Activated CD4-positive, alpha-beta memory T cell treated with anti-CD3 and anti-CD28 coated beads for 36 hours (primary cell): Measurements from ENCODE around the gene SMAGP. TPM values are rescaled to one million over a fixed set of nuclear protein-coding genes. Genes with fewer than 3 reads are reported as not detected.
"Not testable (repeated sequence)": the region's sequence is repeated elsewhere in the genome, so short reads cannot be mapped to it uniquely, and the experiment has no call there.

Experiments used
- CTCF ChIA-PET: fragments of 350-600 bp; sonication (Branson Sonifier 250); formaldehyde crosslinking; loops from one replicate; lab custom pipeline; 2021; ENCODE audit warnings: antibody characterized with exemption, inconsistent platforms; lab: Charles Lee
- POLR2A ChIA-PET: fragments of 350-600 bp; sonication (Branson Sonifier 250); formaldehyde crosslinking; loops from one replicate; lab custom pipeline; 2021; ENCODE audit warnings: antibody characterized with exemption; lab: Charles Lee
- DNase-seq: peaks from one replicate; pipeline ENCODE4 v3.0.0-alpha.2; 2020
- H3K27ac Mint-ChIP-seq: one replicate; pipeline ENCODE4 v1.8.0; 2021; ENCODE audit warnings: mixed read lengths
- H3K27me3 Mint-ChIP-seq: one replicate; pipeline ENCODE4 v1.8.0; 2021; ENCODE audit warnings: mixed read lengths
- H3K36me3 Mint-ChIP-seq: one replicate; pipeline ENCODE4 v1.8.0; 2021; ENCODE audit warnings: mixed read lengths
- H3K4me1 Mint-ChIP-seq: one replicate; pipeline ENCODE4 v1.8.0; 2021; ENCODE audit warnings: low read depth, mixed read lengths
- H3K4me3 Mint-ChIP-seq: one replicate; pipeline ENCODE4 v1.8.0; 2021; ENCODE audit warnings: mild to moderate bottlenecking, mixed read lengths
- H3K9me3 Mint-ChIP-seq: one replicate; pipeline ENCODE4 v1.8.0; 2021; ENCODE audit warnings: mixed read lengths
- intact Hi-C: fragments of 100-400 bp; cut with micrococcal nuclease; formaldehyde crosslinking; loops from one replicate; pipeline ENCODE4 v1.15.1; 2023
- total RNA-seq, 2 experiments: library from RNA; stranded (reverse); gene quantifications; one replicate each; pipeline ENCODE4 v1.2.3, GENCODE V29; 2021

Gene SMAGP
- total RNA-seq, 2 experiments from 2014 or later: 0.55 to 0.73 TPM

- no peak overlapping the region for H3K4me3 Mint-ChIP-seq
- H3K36me3 Mint-ChIP-seq: no peaks in the 10 kb centered on the region
- intact Hi-C loops: no loop called here
- H3K9me3 Mint-ChIP-seq: no peaks in the 10 kb centered on the region
- ChIA-PET POLR2A (no interaction called here), CTCF (no interaction called here)
- no peak for DNase-seq
- no peaks in the 10 kb centered on the region for H3K27me3 Mint-ChIP-seq
- no peak overlapping the region for H3K27ac Mint-ChIP-seq
- peaks cover 14% of the 10 kb centered on the region for H3K4me1 Mint-ChIP-seq
These were observed 47.8 kb downstream of the SMAGP start for GRCh38 chr12:51222461-51222860.

- H3K4me3 Mint-ChIP-seq, H3K36me3 Mint-ChIP-seq, H3K27me3 Mint-ChIP-seq, DNase-seq, CTCF ChIA-PET, H3K27ac Mint-ChIP-seq, H3K9me3 Mint-ChIP-seq, POLR2A ChIA-PET, intact Hi-C loops: not testable (repeated sequence)
- H3K4me1 Mint-ChIP-seq: peaks cover 18% of the 10 kb centered on the region
These were observed 50.4 kb downstream of the SMAGP start for GRCh38 chr12:51219857-51220256.

GRCh38 chr12:51219322-51219721 lies 50.9 kb downstream of the SMAGP start:
- Mint-ChIP-seq H3K36me3 (no peaks in the 10 kb centered on the region), H3K27me3 (no peaks in the 10 kb centered on the region), H3K9me3 (no peaks in the 10 kb centered on the region), H3K4me1 (peaks cover 18% of the 10 kb centered on the region), H3K27ac (peak overlapping the region; percentile 14), H3K4me3 (peak overlapping the region; percentile 45)
- CTCF ChIA-PET: interaction anchor here (1.0 to 2.8 kb wide), 3 partner anchors 19 to 136 kb away, joined by 3 to 17 read pairs (median 14); partner anchors contain the start of genes CSRNP2 and DAZAP2
- POLR2A ChIA-PET: interaction anchor here (1.6 to 2.1 kb wide), 5 partner anchors 14 to 136 kb away, joined by 4 to 17 read pairs (median 8); partner anchors contain the start of genes BIN2, CSRNP2 and DAZAP2
- intact Hi-C loops: no loop called here
- no peak for DNase-seq

GRCh38 chr12:51218607-51219161 lies 51.5 kb downstream of the SMAGP start:
- no peak for DNase-seq
- Mint-ChIP-seq H3K36me3 (no peaks in the 10 kb centered on the region), H3K27me3 (no peaks in the 10 kb centered on the region), H3K9me3 (no peaks in the 10 kb centered on the region), H3K4me3 (peak overlapping the region; percentile 79), H3K27ac (peak overlapping the region; percentile 88), H3K4me1 (peaks cover 18% of the 10 kb centered on the region)
- intact Hi-C loops: loop anchor here (1.0 kb wide), 3 partner anchors 20 to 171 kb away; partner anchors contain the start of gene DAZAP2
- CTCF ChIA-PET: interaction anchor here (0.6 to 2.8 kb wide), 12 partner anchors 8 to 454 kb away, joined by 3 to 17 read pairs (median 5); partner anchors contain the start of genes CSRNP2, DAZAP2 and SMAGP
- POLR2A ChIA-PET: interaction anchor here (0.6 to 2.1 kb wide), 16 partner anchors 10 to 455 kb away, joined by 3 to 17 read pairs (median 4); partner anchors contain the start of genes BIN2, CSRNP2, DAZAP2 and SMAGP

- peak within 1 kb of the TSS; percentile 79 for H3K4me3 Mint-ChIP-seq
- H3K36me3 Mint-ChIP-seq: no peaks in the 10 kb centered on the region
- H3K27ac Mint-ChIP-seq: peak within 1 kb of the TSS; percentile 88
- CTCF ChIA-PET: interaction anchor here (0.6 to 2.8 kb wide), 14 partner anchors 9 to 808 kb away, joined by 3 to 17 read pairs (median 4); partner anchors contain the start of genes CSRNP2, DAZAP2 and SMAGP
- no peaks in the 10 kb centered on the region for H3K27me3 Mint-ChIP-seq
- intact Hi-C loops: loop anchor here (1.0 kb wide), 3 partner anchors 20 to 171 kb away; partner anchors contain the start of gene DAZAP2
- DNase-seq: peak; percentile 77
- H3K4me1 Mint-ChIP-seq: peaks cover 18% of the 10 kb centered on the region
- POLR2A ChIA-PET: interaction anchor here (0.6 to 2.1 kb wide), 17 partner anchors 9 to 455 kb away, joined by 3 to 17 read pairs (median 4); partner anchors contain the start of genes BIN2, CSRNP2, DAZAP2 and SMAGP
- H3K9me3 Mint-ChIP-seq: no peaks in the 10 kb centered on the region
These were observed 52.1 kb downstream of the SMAGP start, which contains the start of gene POU6F1 for GRCh38 chr12:51217968-51218606. TSS of gene POU6F1 (minus strand) at chr12:51218062. CDS start at chr12:51206836, 11,226 bp downstream.

- H3K27me3 Mint-ChIP-seq: no peaks in the 10 kb centered on the region
- CTCF ChIA-PET: interaction anchor here (0.6 to 2.8 kb wide), 11 partner anchors 9 to 808 kb away, joined by 3 to 17 read pairs (median 5); partner anchors contain the start of gene DAZAP2
- DNase-seq: peak; percentile 64
- H3K4me1 Mint-ChIP-seq: peaks cover 18% of the 10 kb centered on the region
- intact Hi-C loops: no loop called here
- H3K36me3 Mint-ChIP-seq: no peaks in the 10 kb centered on the region
- peak overlapping the region; percentile 88 for H3K27ac Mint-ChIP-seq
- POLR2A ChIA-PET: interaction anchor here (0.9 to 2.1 kb wide), 14 partner anchors 9 to 452 kb away, joined by 3 to 17 read pairs (median 4); partner anchors contain the start of genes BIN2, CSRNP2, DAZAP2 and SMAGP
- H3K4me3 Mint-ChIP-seq: peak overlapping the region; percentile 79
- no peaks in the 10 kb centered on the region for H3K9me3 Mint-ChIP-seq
These were observed 52.9 kb downstream of the SMAGP start for GRCh38 chr12:51217133-51217967.

- H3K36me3 Mint-ChIP-seq: no peaks in the 10 kb centered on the region
- intact Hi-C loops: no loop called here
- peak overlapping the region; percentile 35 for H3K27ac Mint-ChIP-seq
- H3K4me3 Mint-ChIP-seq: peak overlapping the region; percentile 22
- no peaks in the 10 kb centered on the region for H3K9me3 Mint-ChIP-seq
- H3K27me3 Mint-ChIP-seq: no peaks in the 10 kb centered on the region
- ChIA-PET POLR2A (no interaction called here), CTCF (interaction anchor here (0.8 to 2.8 kb wide), 5 partner anchors 10 to 452 kb away, joined by 3 to 17 read pairs (median 6); partner anchors contain the start of gene DAZAP2)
- H3K4me1 Mint-ChIP-seq: peaks cover 18% of the 10 kb centered on the region
- DNase-seq: no peak
These were observed 53.6 kb downstream of the SMAGP start for GRCh38 chr12:51216642-51217041.

GRCh38 chr12:51214895-51215294 lies 55.3 kb downstream of the SMAGP start:
- H3K9me3 Mint-ChIP-seq: no peaks in the 10 kb centered on the region
- intact Hi-C loops: no loop called here
- no peak for DNase-seq
- no peak overlapping the region for H3K4me3 Mint-ChIP-seq
- H3K27me3 Mint-ChIP-seq: no peaks in the 10 kb centered on the region
- H3K27ac Mint-ChIP-seq: no peak overlapping the region
- CTCF ChIA-PET: interaction anchor here (0.5 to 1.3 kb wide), 2 partner anchors 126 to 187 kb away, joined by 4 to 5 read pairs; no protein-coding TSS in a partner anchor
- POLR2A ChIA-PET: interaction anchor here (0.6 kb wide), 1 partner anchor 629 kb away, joined by 3 read pairs; no protein-coding TSS in a partner anchor
- H3K36me3 Mint-ChIP-seq: no peaks in the 10 kb centered on the region
- H3K4me1 Mint-ChIP-seq: peaks cover 18% of the 10 kb centered on the region

GRCh38 chr12:51210690-51211395 lies 59.4 kb downstream of the SMAGP start:
- ChIA-PET CTCF (no interaction called here), POLR2A (no interaction called here)
- no peak for DNase-seq
- Mint-ChIP-seq H3K36me3 (peaks cover 2% of the 10 kb centered on the region), H3K27me3 (no peaks in the 10 kb centered on the region), H3K4me1 (no peaks in the 10 kb centered on the region), H3K27ac (peak overlapping the region; percentile 10), H3K9me3 (no peaks in the 10 kb centered on the region), H3K4me3 (no peak overlapping the region)
- intact Hi-C loops: no loop called here

GRCh38 chr12:51209259-51209658 lies 61.0 kb downstream of the SMAGP start:
- no peaks in the 10 kb centered on the region for H3K9me3 Mint-ChIP-seq
- intact Hi-C loops: no loop called here
- ChIA-PET POLR2A (interaction anchor here (1.3 kb wide), 1 partner anchor 9 kb away, joined by 4 read pairs; the partner anchor contains the start of gene POU6F1), CTCF (no interaction called here)
- DNase-seq: no peak
- no peaks in the 10 kb centered on the region for H3K27me3 Mint-ChIP-seq
- peaks cover 2% of the 10 kb centered on the region for H3K36me3 Mint-ChIP-seq
- no peak overlapping the region for H3K27ac Mint-ChIP-seq
- H3K4me1 Mint-ChIP-seq: no peaks in the 10 kb centered on the region
- no peak overlapping the region for H3K4me3 Mint-ChIP-seq
